ENCODE measurements around the gene UPB1. TPM values are rescaled to one million over a fixed set of nuclear protein-coding genes. Genes with fewer than 3 reads are reported as not detected.

The UPB1 gene
- total and polyA plus RNA-seq, 2 experiments from 2014 or later, result 0.13 TPM; not detected in 1

GRCh38 chr22:24502541-24502940 is 7.4 kb downstream of the UPB1 start:
- H3K27ac Mint-ChIP-seq, result no peak overlapping the region
- H3K4me1 Mint-ChIP-seq, result peaks cover 22% of the 10 kb centered on the region
- H3K27me3 ChIP-seq (ENCODE audit: insufficient read depth), result no peaks in the 10 kb centered on the region

GRCh38 chr22:24503137-24503842 is 8.2 kb downstream of the UPB1 start:
- peak; percentile 83 for DNase-seq (ENCODE audit: low spot score)
- Mint-ChIP-seq H3K4me1 (peaks cover 28% of the 10 kb centered on the region), H3K36me3 (ENCODE audit: low read depth) (no peaks in the 10 kb centered on the region), H3K27ac (no peak overlapping the region), H3K4me3 (no peak overlapping the region), H3K27me3 (ENCODE audit: insufficient read depth, low read depth, poor library complexity) (peaks cover 4% of the 10 kb centered on the region), H3K9me3 (no peaks in the 10 kb centered on the region)
- Histone ChIP-seq H3K4me2 (no peak overlapping the region), H4K20me1 (replicated peaks; ENCODE audit: insufficient read depth) (no peaks in the 10 kb centered on the region), H3K36me3 (ENCODE audit: insufficient read depth) (no peaks in the 10 kb centered on the region), H2AFZ (no peak overlapping the region), H3K27ac (ENCODE audit: low read depth) (no peak overlapping the region), H3F3A (replicated peaks; ENCODE audit: low read depth) (no peaks in the 10 kb centered on the region; the same call in 1 of the 2 replicates), H3K4me3 (no peak overlapping the region), H3K4me1 (ENCODE audit: insufficient read depth) (peaks cover 13% of the 10 kb centered on the region), H3K27me3 (ENCODE audit: insufficient read depth) (no peaks in the 10 kb centered on the region), H3K9me2 (ENCODE audit: insufficient read depth) (no peaks in the 10 kb centered on the region), H3K79me2 (replicated peaks; ENCODE audit: insufficient read depth) (no peaks in the 10 kb centered on the region)
- TF ChIP-seq NANOG (IDR thresholded peaks at IDR 0.05; ENCODE audit: borderline replicate concordance), result no peak
- TF ChIP-seq CTCF (conservative IDR thresholded peaks at IDR 0.05; ENCODE audit: low read depth in 2 of 2), result peak; percentile 84 to 88
- no peak for TF ChIP-seq ZNF114 (CRISPR knock-in tag; IDR thresholded peaks at IDR 0.05)
- TF ChIP-seq EZH2phosphoT487 (IDR thresholded peaks at IDR 0.05; ENCODE audit: unreplicated experiment), result no peak
- TF ChIP-seq EZH2 (IDR thresholded peaks at IDR 0.05; ENCODE audit: low read depth, unreplicated experiment), result no peak
- no peak for TF ChIP-seq CREB1 (CRISPR knock-in tag; IDR thresholded peaks at IDR 0.05; ENCODE audit: low read depth)
- TF ChIP-seq STAT1 (IDR thresholded peaks at IDR 0.05; ENCODE audit: unreplicated experiment), result no peak
- peak; percentile 73 for ATAC-seq

More at GRCh38 chr22:24502541-24502940, 7.4 kb downstream of the UPB1 start:
- Mint-ChIP-seq H3K36me3 (ENCODE audit: low read depth) (no peaks in the 10 kb centered on the region), H3K27me3 (ENCODE audit: insufficient read depth, low read depth, poor library complexity) (no peaks in the 10 kb centered on the region), H3K4me3 (no peak overlapping the region), H3K9me3 (no peaks in the 10 kb centered on the region)
- H3K36me3 ChIP-seq (ENCODE audit: insufficient read depth), result no peaks in the 10 kb centered on the region
- H3K9me2 ChIP-seq (ENCODE audit: insufficient read depth), result no peaks in the 10 kb centered on the region
- H4K20me1 ChIP-seq (replicated peaks; ENCODE audit: insufficient read depth), result no peaks in the 10 kb centered on the region
- no peak overlapping the region for H3K4me2 ChIP-seq
- ATAC-seq (no peak), DNase-seq (ENCODE audit: low spot score) (no peak)
- no peak overlapping the region for H3K4me3 ChIP-seq
- no peak for TF ChIP-seq STAT1 (IDR thresholded peaks at IDR 0.05; ENCODE audit: unreplicated experiment)
- TF ChIP-seq EZH2 (IDR thresholded peaks at IDR 0.05; ENCODE audit: low read depth, unreplicated experiment), result no peak
- no peak for TF ChIP-seq ZNF331 (CRISPR knock-in tag; IDR thresholded peaks at IDR 0.05; ENCODE audit: low read depth)
- no peak for TF ChIP-seq ETS1 (IDR thresholded peaks at IDR 0.05)
- no peak for TF ChIP-seq EZH2phosphoT487 (IDR thresholded peaks at IDR 0.05; ENCODE audit: unreplicated experiment)
- TF ChIP-seq POLR2AphosphoS5 (IDR thresholded peaks at IDR 0.05; ENCODE audit: low read depth), result no peak
- H3F3A ChIP-seq (replicated peaks; ENCODE audit: low read depth), result no peaks in the 10 kb centered on the region; the same call in 1 of the 2 replicates
- H3K79me2 ChIP-seq (replicated peaks; ENCODE audit: insufficient read depth), result no peaks in the 10 kb centered on the region
- no peak overlapping the region for H3K27ac ChIP-seq (ENCODE audit: low read depth)
- H3K4me1 ChIP-seq (ENCODE audit: insufficient read depth), result peaks cover 13% of the 10 kb centered on the region
- H2AFZ ChIP-seq, result no peak overlapping the region
